ENCODE measurements around the gene KCNAB2.

DNA sequence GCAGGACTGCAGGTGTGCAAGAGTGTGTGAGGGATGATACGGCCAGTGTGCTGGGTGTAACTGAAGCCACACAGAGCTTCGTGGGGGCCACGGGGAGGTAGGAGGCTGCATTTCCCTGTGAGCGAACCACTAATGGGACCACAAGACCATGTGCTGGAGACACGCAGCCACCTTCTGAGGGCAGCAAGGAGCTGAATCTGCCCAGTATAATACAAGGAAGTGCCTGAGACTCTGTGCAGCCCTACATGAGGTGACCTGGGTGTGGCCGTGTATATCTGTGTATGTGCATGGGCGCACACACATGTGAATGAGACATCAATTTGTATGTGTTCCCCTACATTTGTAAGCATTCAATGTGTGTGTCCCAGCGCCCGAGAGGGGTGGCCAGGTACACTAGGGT is 83.6 kb downstream of the KCNAB2 start:
- TF ChIP-seq, protein P1, sequence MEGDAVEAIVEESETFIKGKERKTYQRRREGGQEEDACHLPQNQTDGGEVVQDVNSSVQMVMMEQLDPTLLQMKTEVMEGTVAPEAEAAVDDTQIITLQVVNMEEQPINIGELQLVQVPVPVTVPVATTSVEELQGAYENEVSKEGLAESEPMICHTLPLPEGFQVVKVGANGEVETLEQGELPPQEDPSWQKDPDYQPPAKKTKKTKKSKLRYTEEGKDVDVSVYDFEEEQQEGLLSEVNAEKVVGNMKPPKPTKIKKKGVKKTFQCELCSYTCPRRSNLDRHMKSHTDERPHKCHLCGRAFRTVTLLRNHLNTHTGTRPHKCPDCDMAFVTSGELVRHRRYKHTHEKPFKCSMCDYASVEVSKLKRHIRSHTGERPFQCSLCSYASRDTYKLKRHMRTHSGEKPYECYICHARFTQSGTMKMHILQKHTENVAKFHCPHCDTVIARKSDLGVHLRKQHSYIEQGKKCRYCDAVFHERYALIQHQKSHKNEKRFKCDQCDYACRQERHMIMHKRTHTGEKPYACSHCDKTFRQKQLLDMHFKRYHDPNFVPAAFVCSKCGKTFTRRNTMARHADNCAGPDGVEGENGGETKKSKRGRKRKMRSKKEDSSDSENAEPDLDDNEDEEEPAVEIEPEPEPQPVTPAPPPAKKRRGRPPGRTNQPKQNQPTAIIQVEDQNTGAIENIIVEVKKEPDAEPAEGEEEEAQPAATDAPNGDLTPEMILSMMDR (IDR thresholded peaks at IDR 0.05; ENCODE audit: low read length): no peak
- TF ChIP-seq EZH2 (IDR thresholded peaks at IDR 0.05; ENCODE audit: borderline replicate concordance, low read length): no peak
